ENCODE results near the gene CCNB3. TPM values are rescaled to one million over a fixed set of nuclear protein-coding genes. Genes with fewer than 3 reads are reported as not detected.

CCNB3 gene
- polyA plus RNA-seq, 1 of the 3 experiments (the other 2 are of a cell fraction): 1.8 TPM

DNA sequence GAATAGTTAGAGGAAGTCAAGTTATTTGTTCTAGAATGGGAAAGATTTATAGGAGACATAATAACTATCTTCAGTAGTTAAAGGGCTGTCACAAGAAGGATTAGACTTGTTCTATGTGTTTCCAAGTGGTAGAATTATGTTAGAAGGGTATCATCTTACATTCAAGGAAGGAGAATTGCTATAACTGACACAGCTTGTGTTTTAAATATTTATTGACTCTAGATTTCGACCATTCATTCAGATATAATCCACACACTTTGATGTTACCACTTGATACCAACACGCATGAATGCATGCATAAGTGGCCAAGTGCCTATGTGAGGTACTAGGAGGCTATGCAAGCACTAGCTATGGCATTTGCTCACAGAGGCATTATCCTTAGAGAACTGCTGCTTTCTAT is 122.7 kb downstream of the CCNB3 start:
- Histone ChIP-seq H3K79me2 (ENCODE audit: insufficient read depth) (no peaks in the 10 kb centered on the region), H4K20me1 (ENCODE audit: insufficient read depth) (no peaks in the 10 kb centered on the region), H3K9me2 (no peaks in the 10 kb centered on the region), H3K27ac (ENCODE audit: low read depth in 2 of 2, low read length in 1 of 2) (no peak overlapping the region), H3F3A (replicated peaks; ENCODE audit: insufficient read depth) (no peaks in the 10 kb centered on the region), H2AFZ (ENCODE audit: low read depth) (no peak overlapping the region), H3K4me1 (ENCODE audit: control insufficient read depth in 1 of 2, insufficient read depth in 2 of 2, low read depth in 1 of 2, low read length in 1 of 2) (no peaks in the 10 kb centered on the region), H3K9ac (no peak overlapping the region), H3K27me3 (ENCODE audit: insufficient read depth) (no peaks in the 10 kb centered on the region; the same call in 1 of the 2 replicates), H3K4me2 (no peak overlapping the region), H3K4me3 (ENCODE audit: low read depth in 2 of 2, low read length in 1 of 2) (no peak overlapping the region), H3K36me3 (replicated peaks in 1 of 2; ENCODE audit: control insufficient read depth in 1 of 2, insufficient read depth in 2 of 2, low read length in 1 of 2) (no peaks in the 10 kb centered on the region), H3K9me3 (no peaks in the 10 kb centered on the region)
- TF ChIP-seq TAF1 (IDR thresholded peaks at IDR 0.05; ENCODE audit: borderline replicate concordance, low read depth, low read length) (no peak), ELF1 (IDR thresholded peaks at IDR 0.05) (no peak), EP300 (IDR thresholded peaks at IDR 0.05; ENCODE audit: borderline replicate concordance in 1 of 2, low read depth in 1 of 2, low read length in 1 of 2) (no peak), FOXJ3 (CRISPR knock-in tag; IDR thresholded peaks at IDR 0.05) (no peak), FOSL2 (IDR thresholded peaks at IDR 0.05; ENCODE audit: borderline replicate concordance, low read depth) (no peak), RAD21 (IDR thresholded peaks at IDR 0.05; ENCODE audit: low read length) (no peak), RCOR1 (IDR thresholded peaks at IDR 0.05; ENCODE audit: low read length) (no peak), MXI1 (IDR thresholded peaks at IDR 0.05; ENCODE audit: low read depth, low read length) (no peak), SIN3A (IDR thresholded peaks at IDR 0.05; ENCODE audit: borderline replicate concordance, low read depth, low read length) (no peak)
- TF ChIP-seq, protein P1, sequence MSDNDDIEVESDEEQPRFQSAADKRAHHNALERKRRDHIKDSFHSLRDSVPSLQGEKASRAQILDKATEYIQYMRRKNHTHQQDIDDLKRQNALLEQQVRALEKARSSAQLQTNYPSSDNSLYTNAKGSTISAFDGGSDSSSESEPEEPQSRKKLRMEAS (IDR thresholded peaks at IDR 0.05; ENCODE audit: low read depth): no peak
- TF ChIP-seq, protein P2, sequence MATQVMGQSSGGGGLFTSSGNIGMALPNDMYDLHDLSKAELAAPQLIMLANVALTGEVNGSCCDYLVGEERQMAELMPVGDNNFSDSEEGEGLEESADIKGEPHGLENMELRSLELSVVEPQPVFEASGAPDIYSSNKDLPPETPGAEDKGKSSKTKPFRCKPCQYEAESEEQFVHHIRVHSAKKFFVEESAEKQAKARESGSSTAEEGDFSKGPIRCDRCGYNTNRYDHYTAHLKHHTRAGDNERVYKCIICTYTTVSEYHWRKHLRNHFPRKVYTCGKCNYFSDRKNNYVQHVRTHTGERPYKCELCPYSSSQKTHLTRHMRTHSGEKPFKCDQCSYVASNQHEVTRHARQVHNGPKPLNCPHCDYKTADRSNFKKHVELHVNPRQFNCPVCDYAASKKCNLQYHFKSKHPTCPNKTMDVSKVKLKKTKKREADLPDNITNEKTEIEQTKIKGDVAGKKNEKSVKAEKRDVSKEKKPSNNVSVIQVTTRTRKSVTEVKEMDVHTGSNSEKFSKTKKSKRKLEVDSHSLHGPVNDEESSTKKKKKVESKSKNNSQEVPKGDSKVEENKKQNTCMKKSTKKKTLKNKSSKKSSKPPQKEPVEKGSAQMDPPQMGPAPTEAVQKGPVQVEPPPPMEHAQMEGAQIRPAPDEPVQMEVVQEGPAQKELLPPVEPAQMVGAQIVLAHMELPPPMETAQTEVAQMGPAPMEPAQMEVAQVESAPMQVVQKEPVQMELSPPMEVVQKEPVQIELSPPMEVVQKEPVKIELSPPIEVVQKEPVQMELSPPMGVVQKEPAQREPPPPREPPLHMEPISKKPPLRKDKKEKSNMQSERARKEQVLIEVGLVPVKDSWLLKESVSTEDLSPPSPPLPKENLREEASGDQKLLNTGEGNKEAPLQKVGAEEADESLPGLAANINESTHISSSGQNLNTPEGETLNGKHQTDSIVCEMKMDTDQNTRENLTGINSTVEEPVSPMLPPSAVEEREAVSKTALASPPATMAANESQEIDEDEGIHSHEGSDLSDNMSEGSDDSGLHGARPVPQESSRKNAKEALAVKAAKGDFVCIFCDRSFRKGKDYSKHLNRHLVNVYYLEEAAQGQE (IDR thresholded peaks at IDR 0.05; ENCODE audit: low read depth, low read length): no peak
- TF ChIP-seq, protein P3, sequence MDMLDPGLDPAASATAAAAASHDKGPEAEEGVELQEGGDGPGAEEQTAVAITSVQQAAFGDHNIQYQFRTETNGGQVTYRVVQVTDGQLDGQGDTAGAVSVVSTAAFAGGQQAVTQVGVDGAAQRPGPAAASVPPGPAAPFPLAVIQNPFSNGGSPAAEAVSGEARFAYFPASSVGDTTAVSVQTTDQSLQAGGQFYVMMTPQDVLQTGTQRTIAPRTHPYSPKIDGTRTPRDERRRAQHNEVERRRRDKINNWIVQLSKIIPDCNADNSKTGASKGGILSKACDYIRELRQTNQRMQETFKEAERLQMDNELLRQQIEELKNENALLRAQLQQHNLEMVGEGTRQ (IDR thresholded peaks at IDR 0.05; ENCODE audit: borderline replicate concordance, low read depth, low read length): no peak
- TF ChIP-seq, protein P4, sequence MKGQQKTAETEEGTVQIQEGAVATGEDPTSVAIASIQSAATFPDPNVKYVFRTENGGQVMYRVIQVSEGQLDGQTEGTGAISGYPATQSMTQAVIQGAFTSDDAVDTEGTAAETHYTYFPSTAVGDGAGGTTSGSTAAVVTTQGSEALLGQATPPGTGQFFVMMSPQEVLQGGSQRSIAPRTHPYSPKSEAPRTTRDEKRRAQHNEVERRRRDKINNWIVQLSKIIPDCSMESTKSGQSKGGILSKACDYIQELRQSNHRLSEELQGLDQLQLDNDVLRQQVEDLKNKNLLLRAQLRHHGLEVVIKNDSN (IDR thresholded peaks at IDR 0.05; ENCODE audit: borderline replicate concordance, low read depth): no peak
- 9% methylated on average over 2 of the region's 2 CpGs for WGBS (ENCODE audit: low lambda C conversion rate)
- no peak for DNase-seq
- POLR2A ChIA-PET: no interaction called here
- CTCF ChIA-PET: interaction anchor here (0.6 kb wide), 1 partner anchor 117 kb away, joined by 3 read pairs; no protein-coding TSS in a partner anchor

All from SK-N-SH (cell line).